Prostate gland (tissue), 2 donors: ENCODE data around the gene PTF1A. TPM values are rescaled to one million over a fixed set of nuclear protein-coding genes. Genes with fewer than 3 reads are reported as not detected.

Source experiments
- DNase-seq: peaks from one replicate; pipeline ENCODE4 v3.0.0-alpha.2; 2019; ENCODE audit warnings: low spot score
- H3K27ac ChIP-seq, 2 donors: fragments of 200-600 bp; sonication (generic); 2 replicates each; pipeline ENCODE4 v1.5.1; 2017 to 2019
- H3K27me3 ChIP-seq: fragments of 200-600 bp; sonication (generic); replicated peaks from 2 replicates; pipeline ENCODE4 v1.5.1; 2019; ENCODE audit not compliant: insufficient read depth
- H3K36me3 ChIP-seq, 2 donors: fragments of 200-600 bp; sonication (generic); 1 replicate in 1 of 2; 2 replicates in 1 of 2; pipeline versions ENCODE4 v1.5.1 to v1.8.1; 2017 to 2019
- H3K4me1 ChIP-seq: fragments of 200-600 bp; sonication (generic); replicated peaks from 2 replicates; pipeline ENCODE4 v1.5.1; 2019
- H3K4me3 ChIP-seq, 2 donors: fragments of 200-600 bp; sonication (generic); 2 replicates each; pipeline ENCODE4 v1.5.1; 2017 to 2019
- H3K9me3 ChIP-seq: fragments of 200-600 bp; sonication (generic); 2 replicates; pipeline ENCODE4 v1.5.1; 2017
- POLR2A ChIP-seq: fragments of 450-650 bp; IDR thresholded peaks from one replicate; pipeline ENCODE4 v1.6.1; 2016; ENCODE audit warnings: antibody characterized with exemption, mild to moderate bottlenecking
- POLR2AphosphoS5 ChIP-seq: sonication (generic); formaldehyde crosslinking; IDR thresholded peaks from one replicate; pipeline ENCODE4 v1.6.1; 2017; ENCODE audit warnings: antibody characterized with exemption
- WGBS: methylation state at CpG from one replicate; pipeline ENCODE4 v1.1.5; 2018; 5-methylcytosine and 5-hydroxymethylcytosine counted together
- intact Hi-C: fragments of 100-400 bp; cut with DNase I; formaldehyde crosslinking; loops from one replicate; pipeline ENCODE4 v1.14.2; 2022
- total RNA-seq, 2 donors: library from RNA; depleted of rRNA; stranded (reverse); fragments of >200 nt; gene quantifications; one replicate each; pipeline ENCODE4 v1.1.0, GENCODE V29; 2016
- TF ChIP-seq, protein P1 (sequence below), 4 experiments: fragments of 200-600 bp in 2 of 4; fragments of 450-650 bp in 2 of 4; sonication (generic) in 2 of 4; IDR thresholded peaks; 1 replicate in 3 of 4; 2 replicates in 1 of 4; pipeline ENCODE4 v1.5.1; 2016 to 2019; ENCODE audit warnings: antibody characterized with exemption in 4 of 4, mild to moderate bottlenecking in 2 of 4, moderate library complexity in 2 of 4

PTF1A gene
- total RNA-seq, 2 donors from 2014 or later: 1.9 TPM; not detected in 1

DNA sequence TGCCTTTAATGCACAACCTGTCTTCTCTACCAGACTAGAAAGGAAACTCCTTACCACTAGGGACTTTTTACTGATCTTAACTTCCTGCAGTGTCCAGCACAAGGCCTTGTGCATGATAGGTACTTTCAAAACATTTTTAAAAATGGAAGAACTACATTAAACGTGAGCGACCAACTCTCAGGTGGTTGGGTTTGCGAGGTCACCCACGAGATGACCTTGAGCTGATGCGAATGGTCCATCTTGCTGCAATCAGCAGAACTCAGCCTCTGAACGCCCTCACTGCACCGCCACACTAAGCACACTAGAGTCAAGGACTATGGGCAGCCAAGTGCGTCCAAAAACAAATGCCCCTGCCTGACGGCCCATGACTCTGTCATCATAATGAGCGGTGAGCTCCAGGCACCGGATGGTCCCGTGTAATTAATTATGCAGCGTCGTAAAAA lies 34.9 kb upstream of the PTF1A start:
- intact Hi-C loops: no loop called here
- no peak for DNase-seq
- no peaks in the 10 kb centered on the region for H3K9me3 ChIP-seq
- TF ChIP-seq POLR2AphosphoS5: no peak
- no peak for TF ChIP-seq POLR2A
- TF ChIP-seq, protein P1, sequence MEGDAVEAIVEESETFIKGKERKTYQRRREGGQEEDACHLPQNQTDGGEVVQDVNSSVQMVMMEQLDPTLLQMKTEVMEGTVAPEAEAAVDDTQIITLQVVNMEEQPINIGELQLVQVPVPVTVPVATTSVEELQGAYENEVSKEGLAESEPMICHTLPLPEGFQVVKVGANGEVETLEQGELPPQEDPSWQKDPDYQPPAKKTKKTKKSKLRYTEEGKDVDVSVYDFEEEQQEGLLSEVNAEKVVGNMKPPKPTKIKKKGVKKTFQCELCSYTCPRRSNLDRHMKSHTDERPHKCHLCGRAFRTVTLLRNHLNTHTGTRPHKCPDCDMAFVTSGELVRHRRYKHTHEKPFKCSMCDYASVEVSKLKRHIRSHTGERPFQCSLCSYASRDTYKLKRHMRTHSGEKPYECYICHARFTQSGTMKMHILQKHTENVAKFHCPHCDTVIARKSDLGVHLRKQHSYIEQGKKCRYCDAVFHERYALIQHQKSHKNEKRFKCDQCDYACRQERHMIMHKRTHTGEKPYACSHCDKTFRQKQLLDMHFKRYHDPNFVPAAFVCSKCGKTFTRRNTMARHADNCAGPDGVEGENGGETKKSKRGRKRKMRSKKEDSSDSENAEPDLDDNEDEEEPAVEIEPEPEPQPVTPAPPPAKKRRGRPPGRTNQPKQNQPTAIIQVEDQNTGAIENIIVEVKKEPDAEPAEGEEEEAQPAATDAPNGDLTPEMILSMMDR (IDR thresholded peaks at IDR 0.05): no peak
- WGBS: 49% methylated on average over 14 of the region's 14 CpGs
- no peak overlapping the region for H3K27ac ChIP-seq
- H3K4me3 ChIP-seq: no peak overlapping the region
- H3K27me3 ChIP-seq: no peaks in the 10 kb centered on the region
- H3K36me3 ChIP-seq: no peaks in the 10 kb centered on the region
- no peaks in the 10 kb centered on the region for H3K4me1 ChIP-seq

DNA sequence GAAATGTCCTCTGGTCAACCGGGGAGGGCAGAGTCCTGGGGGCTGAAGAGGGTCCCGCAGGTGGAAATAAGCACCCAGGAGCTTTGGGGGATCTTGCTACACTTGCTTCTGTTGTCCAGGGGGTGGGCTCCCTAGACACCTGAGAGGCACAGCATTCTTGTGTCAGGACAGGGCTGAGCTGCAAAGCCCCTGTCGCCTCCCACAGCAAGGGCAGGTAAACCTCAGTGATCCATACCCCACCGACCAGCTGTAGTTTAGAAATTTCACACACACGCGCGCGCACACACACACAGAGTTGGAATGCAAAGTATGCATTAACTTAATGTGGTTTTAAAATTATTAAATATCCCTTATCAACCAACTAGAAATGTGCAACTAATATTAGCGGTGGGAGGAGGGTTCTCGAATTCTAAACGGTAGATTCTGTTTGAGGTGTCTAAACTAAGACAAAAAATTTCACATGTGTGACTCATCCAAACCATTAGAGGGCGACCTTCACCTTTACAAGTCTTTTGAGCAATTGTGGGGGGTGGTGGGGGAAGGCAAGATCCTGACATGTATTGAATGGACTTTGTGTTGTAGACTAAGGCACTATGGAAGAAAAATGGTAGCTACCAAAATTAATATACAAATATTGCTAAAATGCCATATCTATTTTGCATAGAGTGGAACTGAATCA lies 34.3 kb upstream of the PTF1A start:
- H3K4me3 ChIP-seq: no peak overlapping the region
- TF ChIP-seq POLR2A (no peak), POLR2AphosphoS5 (no peak)
- TF ChIP-seq, protein P1 (IDR thresholded peaks at IDR 0.05): no peak
- no peaks in the 10 kb centered on the region for H3K36me3 ChIP-seq
- 42% methylated on average over 12 of the region's 12 CpGs for whole genome bisulfite sequencing
- no peak for DNase-seq
- no peaks in the 10 kb centered on the region for H3K27me3 ChIP-seq
- no peaks in the 10 kb centered on the region for H3K9me3 ChIP-seq
- no peak overlapping the region for H3K27ac ChIP-seq
- H3K4me1 ChIP-seq: no peaks in the 10 kb centered on the region
- intact Hi-C loops: no loop called here

DNA sequence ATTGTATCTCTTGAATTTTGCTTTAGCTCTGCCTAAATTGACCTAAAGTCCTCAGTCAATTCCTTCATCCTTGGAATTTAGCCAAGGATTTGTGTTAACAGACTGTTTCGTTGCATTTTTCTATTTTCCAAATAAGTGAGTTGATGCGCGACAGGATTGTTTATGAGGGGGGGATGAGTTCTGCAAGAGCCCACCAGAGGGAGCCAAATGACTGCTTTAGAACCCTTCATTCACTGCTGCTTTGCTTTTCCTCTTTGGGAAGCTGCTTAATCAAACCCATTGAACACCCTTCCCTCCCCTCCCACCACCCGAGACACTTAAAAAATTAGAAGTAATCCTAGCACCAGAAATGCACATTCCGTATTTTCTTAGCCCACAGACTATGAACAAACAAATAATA lies 33.7 kb upstream of the PTF1A start:
- TF ChIP-seq POLR2A (no peak), POLR2AphosphoS5 (no peak)
- TF ChIP-seq, protein P1 (IDR thresholded peaks at IDR 0.05): peak; percentile 38 to 69 (median 64)
- Histone ChIP-seq H3K27me3 (no peaks in the 10 kb centered on the region), H3K36me3 (no peaks in the 10 kb centered on the region), H3K4me1 (no peaks in the 10 kb centered on the region), H3K9me3 (no peaks in the 10 kb centered on the region), H3K27ac (no peak overlapping the region), H3K4me3 (no peak overlapping the region)
- 4% methylated on average over 5 of the region's 5 CpGs for WGBS
- intact Hi-C loops: no loop called here
- DNase-seq: peak; percentile 19

DNA sequence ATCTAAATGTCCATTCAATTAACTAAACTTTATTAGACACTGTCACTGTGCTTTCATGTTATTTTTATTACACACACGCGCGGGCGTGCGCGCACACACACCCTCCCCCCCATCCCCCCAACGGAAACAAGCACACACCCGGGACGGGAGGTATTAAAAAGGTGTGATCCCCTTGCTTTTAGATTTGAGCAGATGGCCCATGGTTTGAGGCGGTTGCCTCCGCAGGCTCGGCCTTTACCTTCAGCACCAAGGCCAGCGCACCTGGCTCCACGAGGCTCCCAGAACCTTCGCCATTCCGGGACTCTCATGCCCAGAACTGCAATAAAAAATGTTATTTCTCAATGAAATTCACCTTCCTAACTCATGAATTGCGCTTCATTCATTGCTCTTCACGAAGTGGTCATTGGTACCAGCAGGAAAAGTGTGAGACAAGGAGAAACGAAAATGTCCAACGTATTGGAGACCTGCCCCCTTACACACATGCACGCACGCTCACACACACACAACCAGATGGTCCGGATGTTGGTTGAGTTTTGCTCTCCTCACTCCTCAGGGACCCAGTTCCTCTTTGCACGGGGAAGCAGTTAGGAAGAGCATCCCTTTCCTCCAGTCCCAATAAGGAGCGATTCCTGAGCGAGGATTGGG lies 20.8 kb upstream of the PTF1A start:
- H3K27ac ChIP-seq: no peak overlapping the region
- WGBS: 10% methylated on average over 26 of the region's 26 CpGs

More for the DNA sequence above, 20.8 kb upstream of the PTF1A start:
- intact Hi-C loops: no loop called here
- Histone ChIP-seq H3K4me1 (peaks cover 10% of the 10 kb centered on the region), H3K27me3 (peaks cover 40% of the 10 kb centered on the region), H3K9me3 (no peaks in the 10 kb centered on the region), H3K4me3 (no peak overlapping the region), H3K36me3 (no peaks in the 10 kb centered on the region)
- no peak for DNase-seq
- TF ChIP-seq, protein P1 (IDR thresholded peaks at IDR 0.05): no peak
- TF ChIP-seq POLR2A (no peak), POLR2AphosphoS5 (no peak)
